ENCODE data around the gene DPP4.

DNA sequence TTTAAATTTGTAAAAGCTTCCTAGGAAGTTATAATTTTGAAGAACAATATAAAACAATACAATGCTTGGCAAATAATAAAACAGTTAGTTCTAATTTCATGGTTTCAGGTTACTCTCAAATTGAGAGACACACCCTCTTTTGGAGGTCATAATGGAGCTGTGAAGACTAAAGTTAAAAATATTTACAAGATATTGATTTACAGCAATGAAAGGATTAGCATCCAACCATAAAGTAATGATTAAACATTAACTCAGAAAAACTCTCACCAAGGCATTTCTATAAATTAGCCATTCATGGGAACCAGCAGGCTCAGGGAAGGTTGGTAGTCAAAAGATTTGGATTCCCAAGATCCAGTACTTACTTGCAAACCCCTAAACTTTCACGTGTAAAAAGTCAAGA is 6.4 kb downstream of the DPP4 start:
- TF ChIP-seq, protein P1, sequence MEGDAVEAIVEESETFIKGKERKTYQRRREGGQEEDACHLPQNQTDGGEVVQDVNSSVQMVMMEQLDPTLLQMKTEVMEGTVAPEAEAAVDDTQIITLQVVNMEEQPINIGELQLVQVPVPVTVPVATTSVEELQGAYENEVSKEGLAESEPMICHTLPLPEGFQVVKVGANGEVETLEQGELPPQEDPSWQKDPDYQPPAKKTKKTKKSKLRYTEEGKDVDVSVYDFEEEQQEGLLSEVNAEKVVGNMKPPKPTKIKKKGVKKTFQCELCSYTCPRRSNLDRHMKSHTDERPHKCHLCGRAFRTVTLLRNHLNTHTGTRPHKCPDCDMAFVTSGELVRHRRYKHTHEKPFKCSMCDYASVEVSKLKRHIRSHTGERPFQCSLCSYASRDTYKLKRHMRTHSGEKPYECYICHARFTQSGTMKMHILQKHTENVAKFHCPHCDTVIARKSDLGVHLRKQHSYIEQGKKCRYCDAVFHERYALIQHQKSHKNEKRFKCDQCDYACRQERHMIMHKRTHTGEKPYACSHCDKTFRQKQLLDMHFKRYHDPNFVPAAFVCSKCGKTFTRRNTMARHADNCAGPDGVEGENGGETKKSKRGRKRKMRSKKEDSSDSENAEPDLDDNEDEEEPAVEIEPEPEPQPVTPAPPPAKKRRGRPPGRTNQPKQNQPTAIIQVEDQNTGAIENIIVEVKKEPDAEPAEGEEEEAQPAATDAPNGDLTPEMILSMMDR (conservative IDR thresholded peaks at IDR 0.05; ENCODE audit: low read depth, low read length): no peak
- TF ChIP-seq CEBPB (IDR thresholded peaks at IDR 0.05; ENCODE audit: low read depth, low read length) (no peak), RFX5 (IDR thresholded peaks at IDR 0.05; ENCODE audit: low read depth, low read length) (no peak), MXI1 (IDR thresholded peaks at IDR 0.05; ENCODE audit: borderline replicate concordance, low read depth, low read length) (no peak)
